Measurements from ENCODE around the gene LYZL6.

DNA sequence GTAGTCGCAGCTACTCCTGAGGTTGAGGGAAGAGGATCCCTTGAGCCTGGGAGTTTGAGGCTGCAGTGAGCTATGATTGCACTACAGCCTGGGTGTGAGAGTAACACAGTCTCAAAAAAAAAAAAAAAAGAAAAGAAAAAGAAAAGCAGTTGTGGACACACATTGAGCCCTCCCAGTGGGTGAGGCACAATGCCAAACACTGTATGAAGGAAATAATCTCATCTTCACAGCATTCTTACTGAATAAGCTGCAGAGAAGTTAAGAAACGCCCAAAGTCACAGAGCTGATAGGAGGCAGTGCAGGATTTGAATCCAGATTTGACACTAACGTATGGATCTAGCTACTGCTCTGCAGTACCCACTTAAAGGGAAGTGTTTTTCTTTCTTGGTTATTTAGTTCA is 5.9 kb upstream of the LYZL6 start:
- no peak for TF ChIP-seq POLR2AphosphoS5 (IDR thresholded peaks at IDR 0.05; ENCODE audit: low read depth)
- TF ChIP-seq, protein P1, sequence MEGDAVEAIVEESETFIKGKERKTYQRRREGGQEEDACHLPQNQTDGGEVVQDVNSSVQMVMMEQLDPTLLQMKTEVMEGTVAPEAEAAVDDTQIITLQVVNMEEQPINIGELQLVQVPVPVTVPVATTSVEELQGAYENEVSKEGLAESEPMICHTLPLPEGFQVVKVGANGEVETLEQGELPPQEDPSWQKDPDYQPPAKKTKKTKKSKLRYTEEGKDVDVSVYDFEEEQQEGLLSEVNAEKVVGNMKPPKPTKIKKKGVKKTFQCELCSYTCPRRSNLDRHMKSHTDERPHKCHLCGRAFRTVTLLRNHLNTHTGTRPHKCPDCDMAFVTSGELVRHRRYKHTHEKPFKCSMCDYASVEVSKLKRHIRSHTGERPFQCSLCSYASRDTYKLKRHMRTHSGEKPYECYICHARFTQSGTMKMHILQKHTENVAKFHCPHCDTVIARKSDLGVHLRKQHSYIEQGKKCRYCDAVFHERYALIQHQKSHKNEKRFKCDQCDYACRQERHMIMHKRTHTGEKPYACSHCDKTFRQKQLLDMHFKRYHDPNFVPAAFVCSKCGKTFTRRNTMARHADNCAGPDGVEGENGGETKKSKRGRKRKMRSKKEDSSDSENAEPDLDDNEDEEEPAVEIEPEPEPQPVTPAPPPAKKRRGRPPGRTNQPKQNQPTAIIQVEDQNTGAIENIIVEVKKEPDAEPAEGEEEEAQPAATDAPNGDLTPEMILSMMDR (IDR thresholded peaks at IDR 0.05; ENCODE audit: insufficient read depth, low read length): no peak
